NCI-H510A (cell line): Measurements from ENCODE around the gene MACC1.
A peak's percentile ranks its signal among the peaks of the same experiment; 100 is the strongest.

ENCODE experiments used
- DNase-seq: peaks from one replicate; lab custom pipeline; 2025; lab: John Stamatoyannopoulos, UW

MACC1 gene, protein sequence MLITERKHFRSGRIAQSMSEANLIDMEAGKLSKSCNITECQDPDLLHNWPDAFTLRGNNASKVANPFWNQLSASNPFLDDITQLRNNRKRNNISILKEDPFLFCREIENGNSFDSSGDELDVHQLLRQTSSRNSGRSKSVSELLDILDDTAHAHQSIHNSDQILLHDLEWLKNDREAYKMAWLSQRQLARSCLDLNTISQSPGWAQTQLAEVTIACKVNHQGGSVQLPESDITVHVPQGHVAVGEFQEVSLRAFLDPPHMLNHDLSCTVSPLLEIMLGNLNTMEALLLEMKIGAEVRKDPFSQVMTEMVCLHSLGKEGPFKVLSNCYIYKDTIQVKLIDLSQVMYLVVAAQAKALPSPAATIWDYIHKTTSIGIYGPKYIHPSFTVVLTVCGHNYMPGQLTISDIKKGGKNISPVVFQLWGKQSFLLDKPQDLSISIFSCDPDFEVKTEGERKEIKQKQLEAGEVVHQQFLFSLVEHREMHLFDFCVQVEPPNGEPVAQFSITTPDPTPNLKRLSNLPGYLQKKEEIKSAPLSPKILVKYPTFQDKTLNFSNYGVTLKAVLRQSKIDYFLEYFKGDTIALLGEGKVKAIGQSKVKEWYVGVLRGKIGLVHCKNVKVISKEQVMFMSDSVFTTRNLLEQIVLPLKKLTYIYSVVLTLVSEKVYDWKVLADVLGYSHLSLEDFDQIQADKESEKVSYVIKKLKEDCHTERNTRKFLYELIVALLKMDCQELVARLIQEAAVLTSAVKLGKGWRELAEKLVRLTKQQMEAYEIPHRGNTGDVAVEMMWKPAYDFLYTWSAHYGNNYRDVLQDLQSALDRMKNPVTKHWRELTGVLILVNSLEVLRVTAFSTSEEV

DNA sequence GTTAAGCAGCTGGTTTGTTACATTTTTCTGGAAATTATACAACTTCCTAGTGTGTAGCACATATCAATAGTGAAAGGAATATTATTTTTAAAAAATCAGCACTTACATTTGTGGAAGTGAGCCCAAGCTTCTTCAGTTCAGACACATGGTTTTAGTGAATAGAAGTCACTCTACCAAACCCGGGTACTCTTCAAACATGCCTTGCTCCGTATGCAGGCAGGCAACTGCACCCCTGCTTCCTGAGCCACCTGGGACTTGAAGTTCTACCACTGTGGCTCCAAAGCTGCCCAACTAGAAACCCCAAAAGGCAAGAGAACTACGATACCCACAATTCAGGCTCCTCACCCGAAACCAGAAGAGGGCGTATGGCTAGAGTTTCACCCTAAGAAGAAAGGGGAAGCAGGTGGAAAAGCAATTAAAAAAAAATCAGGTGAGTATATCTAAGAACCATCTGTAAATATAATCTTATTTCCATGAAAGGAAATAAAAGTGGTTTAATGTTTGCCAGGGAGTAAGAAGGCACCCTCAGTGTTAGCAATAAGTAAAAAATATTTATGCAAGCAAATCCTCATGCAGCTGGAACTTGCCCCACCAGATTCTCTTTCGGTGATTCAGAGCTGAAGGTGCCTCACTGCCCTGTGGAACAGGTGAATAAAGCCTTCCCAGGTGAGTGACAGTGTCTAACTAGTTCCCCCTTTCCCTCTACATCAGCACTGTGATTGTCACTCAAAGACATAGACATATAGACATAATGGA lies at the start of gene MACC1:
MACC1 (minus strand) TSS at position 192 of the 756 bp plus-strand sequence. CDS start 55,522 bp downstream, outside the sequence.
- peak; percentile 90 for DNase-seq

DNA sequence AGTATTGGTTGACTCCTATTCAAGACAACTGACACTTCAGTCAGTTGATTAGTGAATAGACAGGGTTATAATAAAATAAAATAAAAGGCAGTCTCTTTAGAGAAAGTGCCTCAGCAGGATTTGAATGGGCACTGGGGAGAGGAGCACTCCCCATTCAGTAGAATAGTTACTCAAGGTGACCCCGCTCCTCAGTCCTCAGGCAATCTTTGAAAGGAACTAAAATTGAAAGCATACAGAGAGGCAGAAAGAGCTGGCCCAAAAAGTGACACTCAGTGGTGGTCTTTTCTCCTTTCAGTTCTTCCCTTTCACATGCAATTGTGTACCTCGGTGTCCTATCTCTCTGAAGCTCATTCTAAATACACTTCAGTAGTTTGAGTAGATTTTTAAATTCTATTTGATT lies 47.4 kb upstream of the MACC1 start:
- DNase-seq: no peak

DNA sequence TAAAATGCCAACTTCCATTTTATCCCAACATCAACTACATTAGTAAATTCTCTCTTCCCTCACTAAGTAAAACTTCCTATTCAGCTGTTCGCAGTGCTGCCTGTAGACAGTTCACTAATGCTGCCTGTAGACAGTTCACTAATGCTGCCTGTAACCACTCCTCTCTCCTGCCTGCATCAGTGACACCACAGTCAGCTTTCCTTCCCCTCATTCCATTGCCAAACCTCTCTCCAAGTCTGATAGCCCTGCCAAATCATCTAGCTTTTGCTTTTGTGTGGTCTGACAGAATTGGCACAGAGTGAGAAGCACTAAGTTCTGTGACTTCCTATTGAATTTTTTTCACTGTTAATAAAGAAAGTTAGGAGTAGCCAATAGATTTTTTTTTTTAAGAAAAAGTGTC lies 43.0 kb upstream of the MACC1 start:
- DNase-seq: no peak

DNA sequence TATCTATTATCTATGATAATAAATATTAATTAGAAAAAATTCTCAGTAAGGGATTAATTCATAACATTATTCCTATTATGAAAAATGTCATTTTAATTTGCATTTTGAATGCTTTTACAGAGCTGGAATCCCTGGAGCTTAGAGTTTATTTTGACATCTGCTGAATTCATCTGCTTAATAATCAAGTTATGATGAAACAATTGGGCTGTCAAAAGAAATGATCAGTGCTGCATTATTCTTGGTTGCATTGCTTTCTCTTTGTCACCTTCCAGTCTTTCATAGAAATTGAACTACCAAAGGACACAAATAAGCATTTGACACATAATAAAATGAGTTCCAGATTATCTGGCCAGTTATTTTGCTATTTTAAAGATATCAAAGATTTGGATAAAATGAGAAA lies 40.0 kb upstream of the MACC1 start:
- DNase-seq: no peak

DNA sequence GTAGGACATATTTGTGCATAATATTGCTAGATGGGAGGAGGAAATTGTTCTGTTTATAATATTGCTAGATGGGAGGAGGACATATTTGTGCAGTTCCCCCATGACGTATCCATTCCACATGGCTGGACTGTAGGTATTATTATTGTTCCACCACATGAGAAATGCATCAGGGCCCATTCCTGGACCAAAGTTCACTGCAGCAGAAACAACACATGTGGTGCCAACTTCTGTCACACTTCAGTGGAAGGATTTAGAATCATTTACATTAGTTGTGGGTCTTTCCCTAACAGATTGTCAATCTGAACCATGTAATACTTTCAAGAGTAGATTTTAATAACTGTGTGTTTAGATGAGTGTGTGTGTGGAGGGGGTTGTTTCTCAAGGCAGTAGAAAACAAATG lies 32.7 kb upstream of the MACC1 start:
- DNase-seq: no peak

DNA sequence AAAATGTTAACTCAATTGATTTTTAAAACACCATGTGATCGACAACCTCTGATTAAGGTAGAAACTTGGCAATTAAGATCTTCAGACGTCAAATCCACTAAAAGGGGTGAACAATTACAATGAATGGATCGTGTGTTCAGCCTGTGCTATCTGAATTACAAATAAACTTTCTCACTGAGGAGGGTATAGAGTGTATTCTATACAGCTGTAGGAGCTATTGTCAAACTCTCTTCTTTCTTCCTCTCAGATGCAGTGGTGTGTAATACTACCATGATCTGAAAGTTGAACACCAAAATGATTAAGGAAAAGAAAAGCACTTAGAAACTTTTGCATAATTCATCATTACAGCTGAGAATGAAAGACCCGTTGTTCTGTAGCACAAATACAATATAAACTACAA lies 32.2 kb upstream of the MACC1 start:
- no peak for DNase-seq

DNA sequence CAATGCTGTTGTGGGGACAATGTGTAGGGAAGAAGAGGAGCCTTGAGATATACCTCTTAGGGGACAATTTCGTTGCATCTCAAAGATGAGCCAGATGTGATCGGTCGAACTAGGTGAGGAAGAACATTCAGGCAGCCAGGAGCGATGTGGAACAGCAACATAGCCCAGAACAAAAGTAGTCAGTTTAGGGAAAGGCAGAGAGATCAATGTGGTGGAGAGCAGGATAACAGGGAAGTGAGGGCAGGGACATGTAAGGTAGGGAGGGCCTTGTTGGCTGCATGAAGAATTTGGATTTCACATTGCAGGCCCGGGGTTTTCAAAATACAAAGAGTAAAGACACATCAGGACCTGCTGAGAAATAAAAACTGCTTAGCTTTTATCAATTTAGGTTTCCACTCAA lies 29.1 kb upstream of the MACC1 start:
- DNase-seq: no peak

DNA sequence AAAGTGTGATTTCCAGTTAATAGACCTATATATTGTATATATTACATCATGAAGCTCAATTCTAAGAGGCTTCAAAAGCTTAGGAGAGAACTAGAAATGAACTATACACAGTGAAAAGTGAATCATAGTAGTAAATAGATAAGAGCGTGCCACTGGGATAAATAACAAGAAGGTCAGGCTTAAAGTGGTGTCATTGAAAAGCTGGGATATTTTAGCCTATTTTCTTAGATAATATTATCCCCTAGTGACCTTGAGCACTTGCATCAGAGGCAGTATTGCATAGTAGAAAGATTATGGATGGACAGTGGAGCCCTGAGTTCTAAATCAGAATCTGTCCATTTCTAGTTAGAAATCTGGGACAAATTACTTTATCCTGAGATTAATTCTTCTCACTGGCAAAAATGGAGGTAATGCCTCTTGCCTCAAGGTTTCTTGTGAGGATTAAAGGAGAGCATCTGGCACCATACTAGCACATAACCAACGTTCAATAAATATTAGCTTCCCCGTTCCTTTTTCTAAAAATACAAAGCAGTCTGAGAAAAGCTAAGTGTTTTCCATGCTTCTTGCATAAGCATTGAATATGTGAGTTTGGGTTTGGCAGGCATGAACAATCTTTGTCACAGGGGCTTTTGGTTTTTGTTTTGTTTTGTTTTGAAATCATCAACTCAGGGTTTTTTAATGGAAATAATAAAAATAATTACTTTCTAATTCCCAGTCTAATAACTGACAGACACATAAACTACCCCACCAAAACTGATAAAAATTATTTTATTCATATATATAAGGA lies 27.3 kb upstream of the MACC1 start:
- DNase-seq: no peak

DNA sequence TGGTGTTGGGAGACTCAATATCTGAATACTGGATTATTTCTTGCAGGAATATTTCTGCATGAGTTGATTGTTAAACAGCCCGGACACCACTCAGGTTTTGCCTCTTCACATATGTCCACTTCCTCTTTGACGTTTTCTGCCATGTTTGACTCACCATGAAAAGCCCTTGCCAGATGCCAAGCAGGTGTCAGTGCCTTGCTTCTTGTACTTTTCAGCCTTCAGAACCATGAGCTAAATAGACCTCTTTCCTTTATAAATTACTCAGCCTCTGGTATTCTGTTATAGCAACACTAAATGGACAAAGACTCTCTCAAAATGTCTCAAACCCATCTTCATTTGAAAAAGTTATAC lies 24.7 kb upstream of the MACC1 start:
- no peak for DNase-seq

DNA sequence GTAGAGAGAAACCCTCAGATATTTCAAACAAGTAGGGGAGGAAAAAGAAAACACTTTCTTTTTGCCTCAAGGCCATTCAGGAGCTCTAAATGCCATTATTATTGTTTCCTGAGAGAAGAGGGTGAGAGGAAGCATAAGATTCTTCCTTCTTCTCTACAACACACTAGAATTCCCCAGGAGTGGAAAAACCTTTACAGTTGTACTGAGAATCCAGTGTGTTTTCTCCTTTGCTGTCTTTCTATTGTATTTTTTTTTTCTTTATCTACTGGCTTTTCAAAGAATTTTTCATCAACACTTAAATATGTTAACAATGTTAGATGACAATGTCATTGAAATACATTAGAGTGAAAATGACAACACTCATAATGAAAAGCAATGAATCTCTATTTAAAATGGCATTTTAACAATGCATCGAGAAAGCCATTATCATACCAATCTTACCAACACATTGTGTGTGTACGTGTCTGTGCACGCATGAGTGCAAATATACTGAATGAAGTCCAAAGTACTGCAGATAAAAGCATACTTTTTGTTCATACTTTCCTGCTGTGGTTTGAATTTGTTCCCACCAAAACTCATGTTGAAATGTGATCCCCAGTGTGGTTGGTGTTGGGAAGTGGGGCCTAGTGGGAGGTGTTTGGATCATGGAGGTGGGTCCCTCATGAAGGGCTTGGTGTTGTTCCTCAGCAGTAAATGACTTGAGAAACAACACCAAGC lies 24.2 kb upstream of the MACC1 start:
- DNase-seq: no peak

DNA sequence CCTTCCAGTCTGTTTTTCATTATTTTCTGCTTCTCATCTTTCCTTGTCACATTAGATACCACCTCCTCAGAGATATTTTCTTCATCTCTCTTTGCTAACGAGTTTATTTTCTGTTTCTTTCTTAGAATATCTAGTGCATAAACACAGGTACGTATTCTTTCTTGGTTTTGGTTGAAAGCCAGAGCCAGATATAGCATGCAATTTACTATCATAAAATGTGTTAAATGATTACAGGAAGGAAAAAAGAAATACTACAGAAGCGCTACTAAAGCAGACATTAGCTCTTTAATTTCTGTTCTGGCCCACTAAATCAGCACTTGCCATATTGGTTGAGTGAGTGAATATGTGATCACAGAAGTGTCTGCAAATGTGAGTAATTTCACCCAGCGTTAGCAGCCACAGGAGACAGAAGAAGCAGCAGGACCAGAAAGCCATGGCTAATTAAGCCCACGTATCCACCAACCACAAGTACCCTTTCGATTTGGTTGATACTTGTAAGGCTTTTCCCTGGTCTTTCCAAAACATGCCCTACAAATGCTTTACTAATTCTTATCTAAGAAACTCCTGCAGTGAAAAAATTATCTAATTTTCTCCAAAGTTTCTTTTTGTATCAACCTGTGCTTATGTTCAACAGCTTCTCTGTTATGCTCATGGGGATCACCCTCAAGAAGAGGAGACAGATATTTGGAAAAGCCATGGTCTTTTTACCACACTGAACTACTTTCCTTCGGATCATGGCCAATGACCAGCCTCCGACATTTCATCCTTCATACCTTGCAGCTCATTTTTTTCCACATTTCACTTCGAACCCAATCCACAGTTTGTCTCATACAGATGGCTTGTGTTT lies 23.1 kb upstream of the MACC1 start:
- DNase-seq: no peak

DNA sequence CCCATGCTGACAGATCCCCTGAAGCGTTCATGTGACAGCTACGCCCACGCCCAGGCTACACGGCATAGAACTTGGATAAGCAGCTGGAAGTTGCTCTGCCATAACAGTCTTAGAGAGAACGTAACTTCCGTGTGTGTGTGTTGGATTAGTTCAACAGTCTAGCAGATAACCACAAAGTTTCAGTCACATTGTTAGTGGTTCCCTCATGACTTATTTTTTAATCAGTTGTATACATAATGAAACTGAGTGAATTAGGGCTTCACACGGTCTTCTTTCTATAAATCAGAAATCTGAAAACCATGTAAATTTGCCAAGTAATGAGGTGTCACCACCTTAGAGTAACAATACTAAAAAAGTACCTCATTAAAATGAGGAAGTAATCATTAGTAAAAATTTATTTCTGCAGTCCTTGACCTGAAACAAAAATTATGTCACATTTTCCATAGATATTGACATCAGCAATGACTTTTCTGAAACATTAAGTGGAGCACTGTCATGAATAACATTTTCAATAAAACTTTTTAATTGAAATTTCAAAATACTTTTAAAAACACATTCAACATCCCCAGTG lies 21.7 kb upstream of the MACC1 start:
- DNase-seq: no peak

DNA sequence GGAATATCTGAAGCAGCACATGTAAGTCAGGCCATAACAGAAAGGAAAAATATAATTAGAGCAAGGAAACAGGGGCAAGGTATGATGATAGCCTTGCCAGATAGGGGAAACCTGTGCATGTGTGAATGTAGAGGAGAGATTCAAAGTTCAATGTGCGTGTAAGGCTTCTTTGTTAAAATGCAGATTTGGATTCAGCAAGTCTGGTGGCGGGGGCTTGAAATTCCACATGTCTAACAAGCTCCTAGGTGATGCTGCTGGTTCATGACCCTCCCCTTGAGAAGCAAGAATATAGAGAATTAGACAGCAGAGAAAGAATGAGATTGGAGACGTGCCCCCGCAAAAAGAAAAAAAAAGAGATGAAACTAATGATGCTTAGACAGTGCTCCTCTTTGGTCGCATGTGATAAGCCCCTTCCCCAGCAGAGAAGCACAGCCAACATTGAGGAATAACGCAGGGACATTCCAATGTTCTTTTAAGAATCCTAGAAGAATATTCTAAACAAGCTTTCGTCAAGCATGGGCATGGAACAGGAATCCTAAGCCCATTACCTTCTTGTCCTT lies 21.1 kb upstream of the MACC1 start:
- no peak for DNase-seq

DNA sequence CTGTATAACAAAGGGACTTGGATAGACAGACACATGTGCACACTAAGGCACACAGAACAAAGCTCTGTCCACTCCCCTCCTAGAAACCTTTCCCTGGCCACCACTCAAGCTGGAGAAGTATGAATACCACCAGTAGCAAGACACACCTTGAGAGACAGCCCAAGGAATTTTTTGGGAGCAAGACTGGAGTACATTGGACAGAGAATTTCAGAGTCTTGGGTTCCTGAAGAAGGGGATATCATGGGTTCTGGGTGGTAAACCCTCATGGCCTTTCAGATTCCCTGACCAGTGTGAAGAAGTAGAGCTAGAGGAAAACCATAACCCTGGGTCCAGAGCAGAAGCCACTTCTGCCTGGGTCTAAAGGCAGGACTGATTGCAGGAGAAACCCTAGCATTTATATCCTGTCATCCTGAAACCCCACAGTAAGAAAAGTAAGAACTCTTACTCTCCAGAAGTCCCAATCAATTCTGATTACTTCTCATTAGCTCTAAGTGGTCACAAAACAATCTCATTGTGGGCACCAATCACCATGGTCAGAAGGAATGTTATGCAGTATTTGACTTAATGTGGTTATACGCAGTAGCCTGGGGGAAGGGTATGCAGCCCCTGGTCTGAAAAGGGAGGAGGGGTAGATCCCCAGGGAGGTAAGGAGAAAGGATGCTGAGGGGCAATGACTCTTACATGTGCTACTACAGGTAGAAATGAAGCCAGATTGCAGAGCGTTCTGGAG lies 20.4 kb upstream of the MACC1 start:
- DNase-seq: no peak

DNA sequence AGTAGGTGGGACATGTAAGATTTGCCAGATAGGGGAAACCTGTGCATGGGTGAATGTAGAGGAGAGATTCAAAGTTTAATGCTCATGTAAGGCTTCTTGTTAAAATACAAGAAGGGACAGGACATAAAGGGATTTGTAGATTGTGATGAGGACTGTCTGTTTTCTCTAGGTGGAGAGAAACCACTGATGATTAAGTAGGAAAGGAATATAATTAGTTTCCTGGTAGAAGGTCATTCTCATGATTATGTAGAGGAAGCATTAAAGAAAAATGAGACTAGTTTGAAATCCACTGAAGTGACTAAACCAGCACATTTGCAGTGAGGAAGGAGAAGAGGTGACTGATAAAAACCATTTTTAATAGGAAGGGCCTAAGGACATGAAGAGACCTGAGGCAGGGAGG lies 19.6 kb upstream of the MACC1 start:
- no peak for DNase-seq

DNA sequence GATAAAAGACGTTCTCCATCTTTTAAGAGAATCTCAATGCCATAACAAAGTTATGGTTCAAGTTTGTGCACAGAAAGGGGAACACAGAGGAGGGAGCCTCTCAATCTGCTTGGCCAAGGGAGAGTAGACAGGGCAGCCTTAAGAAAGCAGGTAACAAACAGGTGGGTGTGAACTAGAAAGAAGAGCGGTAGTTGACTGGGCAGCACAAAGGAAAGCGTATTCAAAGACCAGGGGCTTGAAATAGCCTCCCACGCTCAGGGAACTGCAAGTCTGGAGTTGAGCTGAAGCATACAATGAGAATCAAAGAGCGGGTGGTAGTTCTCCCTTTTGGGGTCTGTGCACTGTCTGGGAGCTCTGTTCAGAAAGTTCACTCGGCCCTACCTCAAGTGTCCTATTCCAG lies 18.9 kb upstream of the MACC1 start:
- DNase-seq: no peak

DNA sequence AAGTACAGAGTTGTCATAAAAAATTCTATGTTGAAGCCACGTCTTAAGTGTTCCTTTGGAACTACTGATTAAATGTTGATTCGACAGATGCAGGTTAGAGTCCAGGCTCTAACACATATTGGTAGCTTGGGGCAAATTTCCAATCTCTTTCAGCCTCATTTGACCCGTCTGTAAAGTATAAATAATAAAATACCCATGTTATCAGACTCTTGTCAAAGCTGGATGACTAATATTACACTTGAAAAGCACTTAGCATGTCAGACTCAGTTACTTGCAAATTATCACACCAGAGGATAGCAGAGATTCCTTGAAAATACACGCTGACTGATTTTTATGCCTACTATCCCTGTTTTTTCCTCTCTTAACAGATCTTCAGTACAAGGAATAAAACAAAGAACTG lies 18.1 kb upstream of the MACC1 start:
- DNase-seq: no peak

DNA sequence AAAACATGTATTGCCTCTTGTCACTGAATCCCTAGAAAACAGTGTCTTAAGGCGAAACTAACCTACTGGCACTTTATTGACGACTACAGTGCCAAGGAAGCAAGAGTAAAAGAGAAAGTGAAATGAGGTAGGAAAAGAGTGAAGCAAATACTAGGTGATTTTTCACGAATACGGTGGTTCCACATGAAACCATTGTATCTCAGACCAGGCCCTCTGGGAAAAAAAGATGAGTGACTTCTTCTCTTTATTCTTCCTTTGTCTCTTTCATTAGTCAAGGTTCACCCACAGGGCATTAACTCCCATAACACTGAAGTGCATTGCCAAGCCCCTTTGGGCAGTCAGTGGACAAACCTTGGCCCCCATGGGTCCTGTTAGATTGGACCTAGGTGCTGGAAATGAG lies 16.2 kb upstream of the MACC1 start:
- DNase-seq: no peak

DNA sequence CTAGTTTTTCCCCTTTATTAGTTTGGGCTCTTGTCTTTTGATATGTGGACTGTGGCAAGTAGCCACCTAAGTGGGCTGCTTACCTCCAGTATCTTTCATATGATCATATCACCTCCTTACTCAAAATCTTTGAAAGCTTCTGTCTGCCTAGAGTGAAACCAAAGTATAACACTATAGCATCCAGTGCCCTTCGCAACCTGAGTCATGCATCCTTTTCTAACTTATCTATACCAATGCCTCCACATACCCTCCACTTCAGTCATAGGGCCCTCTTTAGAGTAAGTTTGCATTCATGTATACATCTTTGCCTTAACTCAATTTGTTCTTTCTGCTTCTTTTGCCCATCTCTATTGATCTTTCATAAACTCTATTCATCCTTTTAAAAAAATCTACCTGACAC lies 15.7 kb upstream of the MACC1 start:
- DNase-seq: no peak
